ES-I3 (cell line): ENCODE measurements around the gene IL3RA.
"Not testable (repeated sequence)": the region's sequence is repeated elsewhere in the genome, so short reads cannot be mapped to it uniquely, and the experiment has no call there.

Source experiments
- H3K36me3 ChIP-seq: 2 replicates; pipeline ENCODE4 v1.6.1; 2013; ENCODE audit warnings: mild to moderate bottlenecking, low read length, control low read depth, moderate library complexity; ENCODE audit not compliant: insufficient read depth
- H3K4me1 ChIP-seq: 2 replicates; pipeline ENCODE4 v1.6.1; 2013; ENCODE audit warnings: mild to moderate bottlenecking, control low read depth, low read length; ENCODE audit not compliant: insufficient read depth
- H3K9ac ChIP-seq: 2 replicates; pipeline ENCODE4 v1.6.1; 2013; ENCODE audit warnings: low read depth, mild to moderate bottlenecking, low read length, moderate library complexity
- H3K9me3 ChIP-seq: 2 replicates; pipeline ENCODE4 v1.6.1; 2013; ENCODE audit warnings: mild to moderate bottlenecking, low read length, moderate library complexity; ENCODE audit not compliant: control insufficient read depth, insufficient read depth

The IL3RA gene

DNA sequence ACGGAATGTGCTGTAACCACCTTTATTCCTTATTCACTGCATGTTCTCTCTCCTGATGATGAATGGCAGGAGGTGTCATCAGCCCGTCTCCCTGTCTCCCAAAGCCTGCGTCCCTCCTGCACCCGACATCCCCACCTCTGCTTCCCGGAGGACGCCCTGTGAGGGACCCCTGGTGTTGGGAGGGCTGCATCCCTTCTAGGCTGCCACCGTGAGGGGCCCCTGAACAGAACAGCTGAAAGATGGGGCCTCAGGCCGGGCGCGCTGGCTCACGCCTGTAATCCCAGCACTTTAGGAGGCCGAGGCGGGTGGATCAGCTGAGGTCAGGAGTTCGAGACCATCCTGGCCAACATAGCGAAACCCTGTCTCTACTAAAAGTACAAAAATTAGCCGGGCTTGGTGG is 89.7 kb downstream of the IL3RA start:
- peaks cover 37% of the 10 kb centered on the region for H3K36me3 ChIP-seq
- H3K9me3 ChIP-seq, H3K4me1 ChIP-seq, H3K9ac ChIP-seq: not testable (repeated sequence)

DNA sequence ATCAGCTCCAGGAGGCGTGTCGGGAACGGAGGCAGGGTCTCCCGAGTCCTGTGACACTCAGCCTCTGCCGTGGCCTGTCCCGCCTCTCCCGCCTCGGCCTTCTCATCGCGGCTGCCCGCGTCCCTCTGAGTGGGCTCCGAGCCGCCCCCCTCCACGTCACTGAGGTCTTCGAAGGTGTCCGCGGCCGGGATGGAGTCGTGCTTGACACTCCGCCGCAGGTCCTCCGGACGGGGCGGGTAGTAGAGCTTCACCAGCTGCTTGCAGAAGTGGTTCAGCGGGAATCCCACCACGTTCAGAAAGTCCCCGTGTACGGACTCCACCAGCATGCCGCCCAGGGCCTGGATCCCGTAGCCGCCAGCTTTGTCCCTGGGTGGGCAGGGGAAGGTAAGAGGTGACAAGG is 91.2 kb downstream of the IL3RA start:
- Histone ChIP-seq H3K4me1 (no peaks in the 10 kb centered on the region), H3K9ac (no peak overlapping the region), H3K9me3 (no peaks in the 10 kb centered on the region), H3K36me3 (peaks cover 24% of the 10 kb centered on the region)

DNA sequence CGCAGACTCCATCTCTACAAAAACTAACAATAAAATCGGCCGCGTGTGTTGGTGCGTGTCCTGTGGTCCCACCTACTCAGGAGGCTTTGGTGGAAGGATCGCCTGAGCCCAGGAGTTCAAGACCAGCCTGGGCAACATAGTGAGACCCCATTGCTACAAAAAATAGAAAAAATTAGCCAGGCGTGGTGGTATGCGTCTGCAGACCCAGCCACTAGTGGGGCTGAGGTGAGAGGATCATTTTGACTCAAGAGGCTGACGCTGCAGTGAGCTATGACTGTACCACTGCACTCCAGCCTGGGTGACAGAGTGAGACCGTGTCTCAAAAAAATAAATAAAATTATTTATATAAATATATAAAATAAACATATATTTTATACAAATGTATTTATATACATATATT is 93.9 kb downstream of the IL3RA start:
- Histone ChIP-seq H3K4me1 (no peaks in the 10 kb centered on the region), H3K9me3 (no peaks in the 10 kb centered on the region), H3K9ac (no peak overlapping the region), H3K36me3 (peaks cover 14% of the 10 kb centered on the region)
